ENCODE measurements around the gene USP5. TPM values are rescaled to one million over a fixed set of nuclear protein-coding genes. Genes with fewer than 3 reads are reported as not detected.

The USP5 gene
- total and polyA plus RNA-seq, 2 donors (not counting 1 experiment from before 2014, with no cell fraction given), result 35.1 to 59.7 TPM

GRCh38 chr12:6837370-6838060 lies 14.4 kb upstream of the USP5 start:
- no peaks in the 10 kb centered on the region for H3K9me3 Mint-ChIP-seq (ENCODE audit: insufficient read depth)
- H3K9me3 ChIP-seq (ENCODE audit: control extremely low read depth in 1 of 3, control insufficient read depth in 2 of 3, insufficient read depth in 1 of 3, low read length in 2 of 3), result peaks cover 0 to 3% (median 0%) of the 10 kb centered on the region in 3 donors
- CTCF ChIA-PET, result interaction anchor here (0.9 to 3.8 kb wide), 8 partner anchors 12 to 266 kb away, joined by 3 to 31 read pairs (median 8); partner anchors contain the start of genes MLF2, SPSB2, TPI1 and USP5
- no peak for ATAC-seq (ENCODE audit: low read depth)
- H3K36me3 ChIP-seq (replicated peaks in 1 of 2; ENCODE audit: control extremely low read depth in 1 of 2, control insufficient read depth in 1 of 2, extremely low read depth in 1 of 2, insufficient read depth in 2 of 2, low read length in 1 of 2), result no peaks in the 10 kb centered on the region
- WGBS (ENCODE audit: insufficient coverage), result 94% methylated on average over 23 of the region's 26 CpGs
- no peak overlapping the region for H3K4me3 ChIP-seq (ENCODE audit: control extremely low read depth in 1 of 5, extremely low read depth in 1 of 5, insufficient read depth in 1 of 5, low read depth in 2 of 5, low read length in 4 of 5)
- H4K20me1 ChIP-seq (ENCODE audit: control insufficient read depth, insufficient read depth, low read length, poor library complexity, severe bottlenecking), result no peaks in the 10 kb centered on the region
- H3K27ac ChIP-seq (ENCODE audit: low read length in 2 of 2), result no peak overlapping the region
- no peak overlapping the region for H3K27ac Mint-ChIP-seq
- intact Hi-C loops (cut with micrococcal nuclease), result no loop called here
- H3K4me1 ChIP-seq (ENCODE audit: control insufficient read depth in 2 of 2, insufficient read depth in 2 of 2, low read length in 2 of 2), result peaks cover 0 to 24% of the 10 kb centered on the region in 2 donors
- no peaks in the 10 kb centered on the region for H3K79me2 ChIP-seq (ENCODE audit: control insufficient read depth, insufficient read depth, low read length)
- H3K4me3 Mint-ChIP-seq, result no peak overlapping the region
- peaks cover 17% of the 10 kb centered on the region for H3K4me1 Mint-ChIP-seq
- H3K27me3 ChIP-seq (replicated peaks in 1 of 4; ENCODE audit: control extremely low read depth in 1 of 4, control insufficient read depth in 3 of 4, insufficient read depth in 4 of 4, low read length in 3 of 4), result peaks cover 0 to 6% (median 0%) of the 10 kb centered on the region in 4 experiments
- no peak overlapping the region for H3K4me2 ChIP-seq (replicated peaks; ENCODE audit: low read depth, low read length, poor library complexity, severe bottlenecking)
- POLR2A ChIA-PET, result interaction anchor here (0.5 to 1.5 kb wide), 2 partner anchors 141 to 148 kb away, joined by 6 to 10 read pairs; partner anchors contain the start of gene ZNF384
- H3K27me3 Mint-ChIP-seq, result peaks cover 5% of the 10 kb centered on the region
- no peak overlapping the region for H2AFZ ChIP-seq (ENCODE audit: insufficient read depth, low read depth, low read length, poor library complexity, severe bottlenecking)
- TF ChIP-seq CTCF (IDR thresholded peaks at IDR 0.05), result no peak
- TF ChIP-seq EZH2 (IDR thresholded peaks at IDR 0.05; ENCODE audit: borderline replicate concordance, insufficient read depth, low read depth, low read length, poor library complexity, severe bottlenecking), result no peak
- no peak overlapping the region for H3K9ac ChIP-seq (ENCODE audit: low read length)
- DNase-seq, result no peak

GRCh38 chr12:6838854-6839253 lies 13.1 kb upstream of the USP5 start:
- Histone ChIP-seq H3K4me3 (ENCODE audit: control extremely low read depth in 1 of 5, extremely low read depth in 1 of 5, insufficient read depth in 1 of 5, low read depth in 2 of 5, low read length in 4 of 5) (no peak overlapping the region), H2AFZ (ENCODE audit: insufficient read depth, low read depth, low read length, poor library complexity, severe bottlenecking) (no peak overlapping the region), H3K36me3 (replicated peaks in 1 of 2; ENCODE audit: control extremely low read depth in 1 of 2, control insufficient read depth in 1 of 2, extremely low read depth in 1 of 2, insufficient read depth in 2 of 2, low read length in 1 of 2) (no peaks in the 10 kb centered on the region), H3K4me1 (ENCODE audit: control insufficient read depth in 2 of 2, insufficient read depth in 2 of 2, low read length in 2 of 2) (peaks cover 0 to 24% of the 10 kb centered on the region in 2 donors), H3K79me2 (ENCODE audit: control insufficient read depth, insufficient read depth, low read length) (no peaks in the 10 kb centered on the region), H4K20me1 (ENCODE audit: control insufficient read depth, insufficient read depth, low read length, poor library complexity, severe bottlenecking) (no peaks in the 10 kb centered on the region), H3K4me2 (replicated peaks; ENCODE audit: low read depth, low read length, poor library complexity, severe bottlenecking) (no peak overlapping the region), H3K9ac (ENCODE audit: low read length) (no peak overlapping the region), H3K27ac (ENCODE audit: low read length in 2 of 2) (no peak overlapping the region), H3K27me3 (replicated peaks in 1 of 4; ENCODE audit: control extremely low read depth in 1 of 4, control insufficient read depth in 3 of 4, insufficient read depth in 4 of 4, low read length in 3 of 4) (peaks cover 0 to 9% (median 0%) of the 10 kb centered on the region in 4 experiments), H3K9me3 (ENCODE audit: control extremely low read depth in 1 of 3, control insufficient read depth in 2 of 3, insufficient read depth in 1 of 3, low read length in 2 of 3) (peaks cover 0 to 3% (median 0%) of the 10 kb centered on the region in 3 donors)
- ChIA-PET POLR2A (interaction anchor here (1.2 kb wide), 1 partner anchor 13 kb away, joined by 4 read pairs; the partner anchor contains the start of gene USP5), CTCF (interaction anchor here (1.3 to 1.8 kb wide), 3 partner anchors 10 to 85 kb away, joined by 5 to 8 read pairs (median 5); partner anchors contain the start of gene MLF2)
- ATAC-seq (ENCODE audit: low read depth) (no peak), DNase-seq (no peak)
- intact Hi-C loops (cut with micrococcal nuclease), result no loop called here
- 99% methylated on average over 12 of the region's 16 CpGs for WGBS (ENCODE audit: insufficient coverage)
- TF ChIP-seq EZH2 (IDR thresholded peaks at IDR 0.05; ENCODE audit: borderline replicate concordance, insufficient read depth, low read depth, low read length, poor library complexity, severe bottlenecking) (no peak), CTCF (IDR thresholded peaks at IDR 0.05) (no peak)
- H3K27ac Mint-ChIP-seq, result no peak overlapping the region
- H3K4me1 Mint-ChIP-seq, result peaks cover 17% of the 10 kb centered on the region
- no peak overlapping the region for H3K4me3 Mint-ChIP-seq
- H3K27me3 Mint-ChIP-seq, result no peaks in the 10 kb centered on the region
- H3K9me3 Mint-ChIP-seq (ENCODE audit: insufficient read depth), result no peaks in the 10 kb centered on the region

Measured in B cell (primary cell).